ENCODE data around the gene MAPK1.
"Not testable (repeated sequence)": the region's sequence is repeated elsewhere in the genome, so short reads cannot be mapped to it uniquely, and the experiment has no call there.

MAPK1 gene

DNA sequence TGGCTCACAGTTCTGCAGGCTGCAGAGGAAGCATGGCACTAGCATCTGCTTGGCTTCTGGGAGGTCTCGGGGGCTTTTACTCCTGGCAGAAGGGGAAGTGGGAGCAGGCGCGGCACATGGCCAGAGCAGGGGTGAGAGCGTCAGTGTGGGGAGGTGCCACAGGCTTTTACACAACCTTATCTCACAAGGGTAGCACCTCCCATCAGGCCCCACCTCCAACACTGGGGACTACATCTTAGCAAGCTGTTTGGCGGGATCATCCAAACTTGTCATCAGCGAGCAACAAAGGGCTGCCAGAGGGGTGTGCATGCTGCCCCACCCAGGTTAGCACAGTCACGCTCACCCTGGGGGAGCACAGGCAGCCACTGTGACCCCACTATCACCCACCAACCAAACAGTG is 112.9 kb downstream of the MAPK1 start:
- H3K79me2 ChIP-seq (ENCODE audit: low read length): no peaks in the 10 kb centered on the region
- H3K4me2 ChIP-seq (ENCODE audit: low read length): peak overlapping the region; percentile 42; the same call in 1 of the 2 replicates

DNA sequence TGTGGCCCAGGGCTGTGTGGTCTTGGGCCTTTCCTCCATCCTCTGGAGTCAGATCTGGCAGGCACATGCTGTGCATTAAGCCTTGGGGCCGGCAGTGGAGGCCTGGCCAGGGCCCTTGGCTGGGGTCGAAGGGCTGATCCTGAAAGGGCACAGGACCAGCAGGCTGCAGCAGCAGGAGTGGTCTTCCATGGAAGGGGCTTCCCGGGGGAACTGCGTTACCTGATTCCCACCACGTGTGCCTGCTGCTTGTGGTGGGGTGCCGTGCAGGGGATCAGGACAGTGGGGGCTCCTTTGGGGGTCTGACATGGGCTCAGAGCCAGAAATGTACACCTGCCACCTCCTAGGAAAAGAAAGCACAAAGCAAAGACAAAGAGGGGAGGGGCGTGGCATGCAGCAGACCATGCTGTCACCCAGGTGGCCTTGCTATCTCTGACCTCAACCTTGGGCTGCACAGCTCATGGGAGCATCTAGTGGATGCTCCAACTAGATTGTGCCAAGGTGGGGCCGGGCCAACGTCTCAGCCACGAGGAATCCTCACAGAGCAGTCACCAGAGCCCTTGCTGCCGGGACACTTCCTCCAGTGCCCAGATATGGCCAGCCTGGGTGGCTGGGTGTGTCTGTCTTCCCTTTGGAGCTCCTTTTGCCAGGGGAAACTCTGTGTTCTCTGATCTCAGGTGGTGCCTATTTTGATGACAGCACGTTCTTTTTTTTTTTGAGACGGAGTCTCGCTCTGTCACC is 113.9 kb downstream of the MAPK1 start:
- TF ChIP-seq, protein P1, sequence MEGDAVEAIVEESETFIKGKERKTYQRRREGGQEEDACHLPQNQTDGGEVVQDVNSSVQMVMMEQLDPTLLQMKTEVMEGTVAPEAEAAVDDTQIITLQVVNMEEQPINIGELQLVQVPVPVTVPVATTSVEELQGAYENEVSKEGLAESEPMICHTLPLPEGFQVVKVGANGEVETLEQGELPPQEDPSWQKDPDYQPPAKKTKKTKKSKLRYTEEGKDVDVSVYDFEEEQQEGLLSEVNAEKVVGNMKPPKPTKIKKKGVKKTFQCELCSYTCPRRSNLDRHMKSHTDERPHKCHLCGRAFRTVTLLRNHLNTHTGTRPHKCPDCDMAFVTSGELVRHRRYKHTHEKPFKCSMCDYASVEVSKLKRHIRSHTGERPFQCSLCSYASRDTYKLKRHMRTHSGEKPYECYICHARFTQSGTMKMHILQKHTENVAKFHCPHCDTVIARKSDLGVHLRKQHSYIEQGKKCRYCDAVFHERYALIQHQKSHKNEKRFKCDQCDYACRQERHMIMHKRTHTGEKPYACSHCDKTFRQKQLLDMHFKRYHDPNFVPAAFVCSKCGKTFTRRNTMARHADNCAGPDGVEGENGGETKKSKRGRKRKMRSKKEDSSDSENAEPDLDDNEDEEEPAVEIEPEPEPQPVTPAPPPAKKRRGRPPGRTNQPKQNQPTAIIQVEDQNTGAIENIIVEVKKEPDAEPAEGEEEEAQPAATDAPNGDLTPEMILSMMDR (IDR thresholded peaks at IDR 0.05; ENCODE audit: low read depth, low read length): no peak
- TF ChIP-seq EZH2phosphoT487 (IDR thresholded peaks at IDR 0.05; ENCODE audit: low read depth): no peak
- Histone ChIP-seq H4K20me1 (ENCODE audit: insufficient read depth, low read length) (peaks cover 11% of the 10 kb centered on the region; the same call in 1 of the 2 replicates), H3K4me2 (ENCODE audit: low read length) (no peak overlapping the region), H3K27ac (ENCODE audit: low read length) (no peak overlapping the region), H3K4me1 (ENCODE audit: low read length) (peaks cover 18% of the 10 kb centered on the region), H3K9ac (ENCODE audit: low read length) (no peak overlapping the region), H3K4me3 (ENCODE audit: low read length) (no peak overlapping the region), H3K36me3 (replicated peaks; ENCODE audit: low read depth, low read length) (peaks cover 36% of the 10 kb centered on the region), H3K79me2 (ENCODE audit: low read length) (no peaks in the 10 kb centered on the region), H2AFZ (ENCODE audit: low read depth, low read length) (no peak overlapping the region), H3K27me3 (ENCODE audit: low read depth, low read length) (no peaks in the 10 kb centered on the region), H3K9me3 (ENCODE audit: insufficient read depth, low read length) (no peaks in the 10 kb centered on the region)

More for the DNA sequence above, 112.9 kb downstream of the MAPK1 start:
- Histone ChIP-seq H4K20me1 (ENCODE audit: insufficient read depth, low read length) (peaks cover 18% of the 10 kb centered on the region), H3K27ac (ENCODE audit: low read length) (no peak overlapping the region), H3K4me1 (ENCODE audit: low read length) (peaks cover 18% of the 10 kb centered on the region), H2AFZ (ENCODE audit: low read depth, low read length) (no peak overlapping the region), H3K9ac (ENCODE audit: low read length) (no peak overlapping the region), H3K27me3 (ENCODE audit: low read depth, low read length) (no peaks in the 10 kb centered on the region), H3K9me3 (ENCODE audit: insufficient read depth, low read length) (no peaks in the 10 kb centered on the region), H3K36me3 (replicated peaks; ENCODE audit: low read depth, low read length) (peaks cover 46% of the 10 kb centered on the region), H3K4me3 (ENCODE audit: low read length) (no peak overlapping the region)
- TF ChIP-seq EZH2phosphoT487 (IDR thresholded peaks at IDR 0.05; ENCODE audit: low read depth): no peak
- TF ChIP-seq, protein P1 (IDR thresholded peaks at IDR 0.05; ENCODE audit: low read depth, low read length): no peak

DNA sequence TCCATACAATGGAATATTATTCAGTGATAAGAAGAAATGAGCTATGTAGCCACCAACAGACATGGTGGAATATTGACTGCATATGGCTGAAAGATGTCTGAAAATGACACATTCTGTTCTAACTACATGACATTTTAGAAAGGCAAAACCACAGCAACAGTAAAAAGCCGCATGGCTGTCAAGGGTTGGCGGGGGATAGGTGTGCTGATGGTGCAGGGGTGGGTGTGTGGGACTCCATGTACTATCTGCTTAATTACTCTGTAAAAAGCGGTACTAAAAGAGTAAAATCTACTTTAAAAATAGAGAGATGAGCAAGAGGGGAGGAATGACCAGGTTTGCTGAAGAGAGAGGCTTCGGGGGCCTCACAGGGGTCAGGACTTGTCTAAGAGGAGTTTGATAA is 115.2 kb downstream of the MAPK1 start:
- TF ChIP-seq, protein P1 (IDR thresholded peaks at IDR 0.05; ENCODE audit: low read depth, low read length): no peak
- TF ChIP-seq EZH2phosphoT487 (IDR thresholded peaks at IDR 0.05; ENCODE audit: low read depth): no peak

DNA sequence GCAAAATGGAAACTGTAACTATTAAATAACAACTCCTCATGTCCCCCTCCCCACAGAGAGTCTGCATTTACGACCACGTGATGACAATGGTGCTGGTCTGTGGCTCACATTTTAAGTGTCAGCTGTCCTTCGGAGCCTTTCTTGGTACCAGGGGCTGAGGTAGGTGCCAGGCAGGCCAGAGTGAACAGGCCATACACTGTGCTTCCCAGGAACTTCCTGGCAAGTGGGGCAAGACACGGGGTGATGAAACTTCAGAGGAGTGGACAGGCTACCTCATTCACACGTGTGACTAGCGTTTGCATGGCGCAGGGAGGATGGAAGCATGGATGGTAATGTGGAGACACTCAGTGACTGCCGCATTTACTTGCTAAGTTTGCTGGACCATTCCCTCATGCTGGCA is 121.5 kb downstream of the MAPK1 start:
- H2AFZ ChIP-seq (ENCODE audit: low read depth, low read length): no peak overlapping the region

More for the DNA sequence above, 115.2 kb downstream of the MAPK1 start:
- H3K4me1 ChIP-seq (ENCODE audit: low read length): peaks cover 18% of the 10 kb centered on the region
- H3K9me3 ChIP-seq (ENCODE audit: insufficient read depth, low read length): no peaks in the 10 kb centered on the region
- H3K9ac ChIP-seq (ENCODE audit: low read length): no peak overlapping the region
- no peak overlapping the region for H2AFZ ChIP-seq (ENCODE audit: low read depth, low read length)
- H4K20me1 ChIP-seq (ENCODE audit: insufficient read depth, low read length): peaks cover 11% of the 10 kb centered on the region; the same call in 1 of the 2 replicates
- H3K27me3 ChIP-seq (ENCODE audit: low read depth, low read length): no peaks in the 10 kb centered on the region
- peaks cover 30% of the 10 kb centered on the region for H3K36me3 ChIP-seq (replicated peaks; ENCODE audit: low read depth, low read length)
- H3K27ac ChIP-seq (ENCODE audit: low read length): no peak overlapping the region
- no peak overlapping the region for H3K4me2 ChIP-seq (ENCODE audit: low read length)
- no peaks in the 10 kb centered on the region for H3K79me2 ChIP-seq (ENCODE audit: low read length)
- no peak overlapping the region for H3K4me3 ChIP-seq (ENCODE audit: low read length)

DNA sequence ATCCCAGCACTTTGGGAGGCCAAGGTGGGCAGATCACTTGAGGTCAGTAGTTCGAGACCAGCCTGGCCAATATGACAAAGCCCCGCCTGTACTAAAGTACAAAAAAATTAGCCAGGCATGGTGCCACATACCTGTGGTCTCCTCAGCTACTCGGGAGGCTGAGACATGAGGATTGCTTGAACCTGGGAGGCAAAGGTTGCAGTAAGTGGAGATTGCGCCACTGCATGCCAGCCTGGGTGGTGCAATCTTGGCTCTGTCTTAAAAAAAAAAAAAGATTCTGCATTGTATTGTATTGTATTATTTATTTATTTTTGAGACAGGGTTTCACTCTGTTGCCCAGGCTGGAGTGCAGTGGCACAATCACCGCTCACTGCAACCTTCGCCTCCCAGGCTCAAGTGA is 122.5 kb downstream of the MAPK1 start:
- not testable (repeated sequence) for H4K20me1 ChIP-seq (ENCODE audit: insufficient read depth, low read length); H3K79me2 ChIP-seq (ENCODE audit: low read length); H3K4me2 ChIP-seq (ENCODE audit: low read length); H3K36me3 ChIP-seq (replicated peaks; ENCODE audit: low read depth, low read length); H3K9ac ChIP-seq (ENCODE audit: low read length); H3K4me1 ChIP-seq (ENCODE audit: low read length); H3K27me3 ChIP-seq (ENCODE audit: low read depth, low read length); H3K27ac ChIP-seq (ENCODE audit: low read length); H2AFZ ChIP-seq (ENCODE audit: low read depth, low read length); H3K9me3 ChIP-seq (ENCODE audit: insufficient read depth, low read length); H3K4me3 ChIP-seq (ENCODE audit: low read length)

More for the DNA sequence above, 121.5 kb downstream of the MAPK1 start:
- no peaks in the 10 kb centered on the region for H4K20me1 ChIP-seq (ENCODE audit: insufficient read depth, low read length)
- H3K36me3 ChIP-seq (replicated peaks; ENCODE audit: low read depth, low read length): no peaks in the 10 kb centered on the region
- no peaks in the 10 kb centered on the region for H3K79me2 ChIP-seq (ENCODE audit: low read length)
- no peak overlapping the region for H3K4me3 ChIP-seq (ENCODE audit: low read length)
- H3K4me2 ChIP-seq (ENCODE audit: low read length): no peak overlapping the region
- no peaks in the 10 kb centered on the region for H3K4me1 ChIP-seq (ENCODE audit: low read length)
- no peaks in the 10 kb centered on the region for H3K27me3 ChIP-seq (ENCODE audit: low read depth, low read length)
- TF ChIP-seq, protein P1 (IDR thresholded peaks at IDR 0.05; ENCODE audit: low read depth, low read length): no peak
- no peak for TF ChIP-seq EZH2phosphoT487 (IDR thresholded peaks at IDR 0.05; ENCODE audit: low read depth)
- no peak overlapping the region for H3K9ac ChIP-seq (ENCODE audit: low read length)
- H3K9me3 ChIP-seq (ENCODE audit: insufficient read depth, low read length): no peaks in the 10 kb centered on the region
- H3K27ac ChIP-seq (ENCODE audit: low read length): no peak overlapping the region
